Mammary epithelial cell (primary cell): Measurements from ENCODE around the gene LMOD1.

ENCODE experiments used
- CTCF ChIP-seq, 2 donors: IDR thresholded peaks in 1 of 2; conservative IDR thresholded peaks in 1 of 2; 2 replicates each; pipeline ENCODE4 v1.5.1; 2011 to 2012; ENCODE audit warnings: inconsistent platforms in 2 of 2, low read length in 2 of 2, mild to moderate bottlenecking in 2 of 2, control low read depth in 1 of 2, low read depth in 1 of 2; ENCODE audit not compliant: insufficient read depth in 1 of 2; ENCODE audit errors: extremely low read depth in 1 of 2
- EZH2 ChIP-seq: IDR thresholded peaks from 2 replicates; pipeline ENCODE4 v1.6.1; 2012; ENCODE audit warnings: low read length, inconsistent platforms, borderline replicate concordance

- TF ChIP-seq CTCF (conservative IDR thresholded peaks at IDR 0.05 in 1 of 2, IDR thresholded peaks at IDR 0.05 in 1 of 2; ENCODE audit: extremely low read depth in 1 of 2, insufficient read depth in 1 of 2, low read depth in 1 of 2, low read length in 2 of 2) = no peak
- no peak for TF ChIP-seq EZH2
Measured at GRCh38 chr1:201891451-201892045, 54.8 kb downstream of the LMOD1 start.
